ENCODE data around the gene FYB1.
A peak's percentile ranks its signal among the peaks of the same experiment; 100 is the strongest.

The FYB1 gene, protein sequence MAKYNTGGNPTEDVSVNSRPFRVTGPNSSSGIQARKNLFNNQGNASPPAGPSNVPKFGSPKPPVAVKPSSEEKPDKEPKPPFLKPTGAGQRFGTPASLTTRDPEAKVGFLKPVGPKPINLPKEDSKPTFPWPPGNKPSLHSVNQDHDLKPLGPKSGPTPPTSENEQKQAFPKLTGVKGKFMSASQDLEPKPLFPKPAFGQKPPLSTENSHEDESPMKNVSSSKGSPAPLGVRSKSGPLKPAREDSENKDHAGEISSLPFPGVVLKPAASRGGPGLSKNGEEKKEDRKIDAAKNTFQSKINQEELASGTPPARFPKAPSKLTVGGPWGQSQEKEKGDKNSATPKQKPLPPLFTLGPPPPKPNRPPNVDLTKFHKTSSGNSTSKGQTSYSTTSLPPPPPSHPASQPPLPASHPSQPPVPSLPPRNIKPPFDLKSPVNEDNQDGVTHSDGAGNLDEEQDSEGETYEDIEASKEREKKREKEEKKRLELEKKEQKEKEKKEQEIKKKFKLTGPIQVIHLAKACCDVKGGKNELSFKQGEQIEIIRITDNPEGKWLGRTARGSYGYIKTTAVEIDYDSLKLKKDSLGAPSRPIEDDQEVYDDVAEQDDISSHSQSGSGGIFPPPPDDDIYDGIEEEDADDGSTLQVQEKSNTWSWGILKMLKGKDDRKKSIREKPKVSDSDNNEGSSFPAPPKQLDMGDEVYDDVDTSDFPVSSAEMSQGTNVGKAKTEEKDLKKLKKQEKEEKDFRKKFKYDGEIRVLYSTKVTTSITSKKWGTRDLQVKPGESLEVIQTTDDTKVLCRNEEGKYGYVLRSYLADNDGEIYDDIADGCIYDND
- long read RNA-seq, partial matches to known transcripts: 23 of 27 reads
- long read RNA-seq, other reads (novel, unspliced or antisense): 3 of 27 reads

DNA sequence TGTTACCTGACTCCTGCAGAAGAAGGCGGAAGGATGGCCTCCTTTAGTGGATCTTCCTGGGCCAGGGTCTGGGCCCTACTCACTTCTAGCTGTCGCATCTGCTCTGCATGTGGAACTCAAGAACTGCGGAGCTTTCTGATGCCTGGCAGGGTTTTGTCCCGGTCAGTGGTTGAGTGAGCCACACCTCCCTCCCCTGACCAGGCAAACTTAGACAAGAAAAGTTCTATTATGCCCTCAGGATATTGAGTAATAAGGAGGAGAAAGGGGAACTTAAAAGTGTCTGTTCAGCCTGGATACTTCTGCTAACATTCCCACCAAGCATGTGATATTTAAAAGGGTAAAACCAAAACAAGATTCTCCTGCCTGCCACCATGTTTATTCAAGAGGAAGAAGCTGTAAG lies at the start of gene FYB1:
TSS of gene FYB1 (minus strand) at position 127 of the 400 bp plus-strand sequence. CDS start 16,603 bp downstream, outside the sequence.
- Histone ChIP-seq H3K27ac (replicated peaks) (peak within 1 kb of the TSS; percentile 71), H3K4me3 (replicated peaks; ENCODE audit: insufficient read depth, low read length) (peak within 1 kb of the TSS; percentile 28), H3K27me3 (ENCODE audit: insufficient read depth, poor library complexity, severe bottlenecking) (no peaks in the 10 kb centered on the region)
- TF ChIP-seq POLR2AphosphoS5 (IDR thresholded peaks at IDR 0.05; ENCODE audit: low read depth) (no peak), CTCF (IDR thresholded peaks at IDR 0.05; ENCODE audit: insufficient read depth, low read length) (no peak), SPI1 (IDR thresholded peaks at IDR 0.05; ENCODE audit: borderline replicate concordance, low read depth) (peak; percentile 43; the same call in 1 of the 2 replicates), GABPA (IDR thresholded peaks at IDR 0.05; ENCODE audit: low read depth) (peak; percentile 23; the same call in 1 of the 2 replicates)
- TF ChIP-seq, protein P1, sequence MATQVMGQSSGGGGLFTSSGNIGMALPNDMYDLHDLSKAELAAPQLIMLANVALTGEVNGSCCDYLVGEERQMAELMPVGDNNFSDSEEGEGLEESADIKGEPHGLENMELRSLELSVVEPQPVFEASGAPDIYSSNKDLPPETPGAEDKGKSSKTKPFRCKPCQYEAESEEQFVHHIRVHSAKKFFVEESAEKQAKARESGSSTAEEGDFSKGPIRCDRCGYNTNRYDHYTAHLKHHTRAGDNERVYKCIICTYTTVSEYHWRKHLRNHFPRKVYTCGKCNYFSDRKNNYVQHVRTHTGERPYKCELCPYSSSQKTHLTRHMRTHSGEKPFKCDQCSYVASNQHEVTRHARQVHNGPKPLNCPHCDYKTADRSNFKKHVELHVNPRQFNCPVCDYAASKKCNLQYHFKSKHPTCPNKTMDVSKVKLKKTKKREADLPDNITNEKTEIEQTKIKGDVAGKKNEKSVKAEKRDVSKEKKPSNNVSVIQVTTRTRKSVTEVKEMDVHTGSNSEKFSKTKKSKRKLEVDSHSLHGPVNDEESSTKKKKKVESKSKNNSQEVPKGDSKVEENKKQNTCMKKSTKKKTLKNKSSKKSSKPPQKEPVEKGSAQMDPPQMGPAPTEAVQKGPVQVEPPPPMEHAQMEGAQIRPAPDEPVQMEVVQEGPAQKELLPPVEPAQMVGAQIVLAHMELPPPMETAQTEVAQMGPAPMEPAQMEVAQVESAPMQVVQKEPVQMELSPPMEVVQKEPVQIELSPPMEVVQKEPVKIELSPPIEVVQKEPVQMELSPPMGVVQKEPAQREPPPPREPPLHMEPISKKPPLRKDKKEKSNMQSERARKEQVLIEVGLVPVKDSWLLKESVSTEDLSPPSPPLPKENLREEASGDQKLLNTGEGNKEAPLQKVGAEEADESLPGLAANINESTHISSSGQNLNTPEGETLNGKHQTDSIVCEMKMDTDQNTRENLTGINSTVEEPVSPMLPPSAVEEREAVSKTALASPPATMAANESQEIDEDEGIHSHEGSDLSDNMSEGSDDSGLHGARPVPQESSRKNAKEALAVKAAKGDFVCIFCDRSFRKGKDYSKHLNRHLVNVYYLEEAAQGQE (IDR thresholded peaks at IDR 0.05; ENCODE audit: insufficient replicate concordance, low read depth): no peak
- peak; percentile 87 to 91 for DNase-seq (ENCODE audit: low read depth in 1 of 2, low spot score in 1 of 2)

GRCh38 chr5:39267186-39267585 lies 47.8 kb upstream of the FYB1 start:
- DNase-seq (ENCODE audit: low read depth in 1 of 2, low spot score in 1 of 2): no peak
- H3K4me3 ChIP-seq (replicated peaks; ENCODE audit: insufficient read depth, low read length): no peak overlapping the region
- TF ChIP-seq SPI1 (IDR thresholded peaks at IDR 0.05; ENCODE audit: borderline replicate concordance, low read depth) (no peak), CTCF (IDR thresholded peaks at IDR 0.05; ENCODE audit: insufficient read depth, low read length) (no peak)
- no peak overlapping the region for H3K27ac ChIP-seq (replicated peaks)
- no peaks in the 10 kb centered on the region for H3K27me3 ChIP-seq (ENCODE audit: insufficient read depth, poor library complexity, severe bottlenecking)

- no peak for TF ChIP-seq CTCF (IDR thresholded peaks at IDR 0.05; ENCODE audit: insufficient read depth, low read length)
- TF ChIP-seq GABPA (IDR thresholded peaks at IDR 0.05; ENCODE audit: low read depth): peak; percentile 66
- peak in 1 of 2 experiments; percentile 50 for DNase-seq (ENCODE audit: low read depth in 1 of 2, low spot score in 1 of 2)
- Histone ChIP-seq H3K27me3 (ENCODE audit: insufficient read depth, poor library complexity, severe bottlenecking) (no peaks in the 10 kb centered on the region), H3K4me3 (replicated peaks; ENCODE audit: insufficient read depth, low read length) (no peak overlapping the region), H3K27ac (replicated peaks) (0 out of 2 replicates have a peak overlapping the region, but pooled peaks have one; percentile 9)
These were observed 47.1 kb upstream of the FYB1 start for GRCh38 chr5:39266442-39266841.

DNA sequence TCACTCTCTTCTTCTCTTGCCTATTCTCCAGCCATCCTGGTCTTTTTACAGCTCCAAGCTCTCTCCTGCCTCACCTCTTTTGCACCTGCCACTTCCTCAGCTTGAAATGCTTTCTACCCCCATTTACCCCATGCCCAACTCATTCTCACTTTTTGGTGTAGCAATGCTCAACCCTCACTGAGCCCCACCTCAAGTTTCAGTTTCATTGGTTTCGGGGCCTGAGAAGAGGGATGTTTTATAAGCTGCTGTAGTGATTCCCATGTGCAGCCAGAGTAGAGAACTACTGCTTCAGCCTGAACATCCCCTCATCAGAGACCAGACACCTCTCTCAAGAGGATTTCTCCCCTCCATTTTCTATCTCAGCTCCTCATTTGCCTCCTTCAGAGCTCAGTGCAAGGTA lies 45.2 kb upstream of the FYB1 start:
- no peak for DNase-seq (ENCODE audit: low read depth in 1 of 2, low spot score in 1 of 2)
- no peaks in the 10 kb centered on the region for H3K27me3 ChIP-seq (ENCODE audit: insufficient read depth, poor library complexity, severe bottlenecking)
- H3K27ac ChIP-seq (replicated peaks): no peak overlapping the region
- TF ChIP-seq CTCF (IDR thresholded peaks at IDR 0.05; ENCODE audit: insufficient read depth, low read length) (no peak), SPI1 (IDR thresholded peaks at IDR 0.05; ENCODE audit: borderline replicate concordance, low read depth) (no peak), POLR2AphosphoS5 (IDR thresholded peaks at IDR 0.05; ENCODE audit: low read depth) (no peak), GABPA (IDR thresholded peaks at IDR 0.05; ENCODE audit: low read depth) (no peak)
- TF ChIP-seq, protein P1 (IDR thresholded peaks at IDR 0.05; ENCODE audit: insufficient replicate concordance, low read depth): no peak
- no peak overlapping the region for H3K4me3 ChIP-seq (replicated peaks; ENCODE audit: insufficient read depth, low read length)

Measured in HL-60 (cell line).